Endothelial cell of umbilical vein (primary cell): ENCODE measurements around the gene KCNMA1. TPM values are rescaled to one million over a fixed set of nuclear protein-coding genes. Genes with fewer than 3 reads are reported as not detected.

Source experiments
- BruUV-seq: library from RNA; stranded (reverse); fragments of 400-500 nt; replicated peaks from 2 replicates; lab custom pipeline; 2021; lab: Mats Ljungman, UMichigan
- CTCF ChIA-PET: fragments of 300-600, 350-600 bp; sonication (Branson Sonifier 250); formaldehyde crosslinking; loops from one replicate; lab custom pipeline; 2021; ENCODE audit warnings: antibody characterized with exemption, inconsistent platforms; lab: Charles Lee
- POLR2A ChIA-PET: fragments of 300-600, 350-600 bp; sonication (Branson Sonifier 250); formaldehyde crosslinking; loops from one replicate; lab custom pipeline; 2021; ENCODE audit warnings: antibody characterized with exemption, inconsistent platforms; lab: Charles Lee
- DNase-seq: peaks from one replicate; pipeline ENCODE4 v3.0.0-alpha.2; 2011; ENCODE audit warnings: low read depth, low spot score
- FAIRE-seq: peaks from 2 replicates; lab custom pipeline; 2011; peaks lifted over from hg19 to GRCh38; lab: Jason Lieb, UNC
- H2AFZ ChIP-seq: 2 replicates; pipeline ENCODE4 v1.6.0; 2012; ENCODE audit warnings: low read depth, low read length, control low read depth, inconsistent platforms
- H3K27ac ChIP-seq: 2 replicates; pipeline ENCODE4 v1.5.1; 2011; ENCODE audit warnings: low read depth, mild to moderate bottlenecking, control low read depth, low read length, moderate library complexity; ENCODE audit not compliant: insufficient read depth
- H3K27me3 ChIP-seq, 2 experiments: 2 replicates each; pipeline versions ENCODE4 v1.6.0 to v1.6.1; 2011; ENCODE audit warnings: low read length in 2 of 2, mixed read lengths in 1 of 2; ENCODE audit not compliant: control insufficient read depth in 2 of 2, insufficient read depth in 2 of 2
- H3K36me3 ChIP-seq, 2 experiments: 2 replicates in 1 of 2; 3 replicates in 1 of 2; pipeline ENCODE4 v1.5.1; 2011; ENCODE audit warnings: low read length in 2 of 2, mild to moderate bottlenecking in 1 of 2, moderate library complexity in 1 of 2; ENCODE audit not compliant: control insufficient read depth in 2 of 2, insufficient read depth in 2 of 2; ENCODE audit errors: extremely low read depth in 1 of 2
- H3K4me1 ChIP-seq: 3 replicates; pipeline ENCODE4 v1.5.1; 2011; ENCODE audit warnings: mild to moderate bottlenecking, low read length; ENCODE audit not compliant: control insufficient read depth, insufficient read depth; ENCODE audit errors: extremely low read depth
- H3K4me2 ChIP-seq: 2 replicates; pipeline ENCODE4 v1.6.1; 2011; ENCODE audit warnings: low read length, control low read depth, mixed read lengths; ENCODE audit not compliant: insufficient read depth
- H3K4me3 ChIP-seq, 3 experiments: fragments of 200-600 bp in 1 of 3; sonication (generic), shearing (Covaris generic) in 1 of 3; replicated peaks in 1 of 3; 2 replicates each; pipeline ENCODE4 v1.5.1; 2011 to 2016; ENCODE audit warnings: control low read depth in 3 of 3, low read length in 3 of 3, mild to moderate bottlenecking in 2 of 3, inconsistent platforms in 1 of 3, low read depth in 1 of 3, moderate library complexity in 1 of 3; ENCODE audit not compliant: insufficient read depth in 1 of 3
- H3K79me2 ChIP-seq: 2 replicates; pipeline ENCODE4 v1.6.0; 2012; ENCODE audit warnings: low read length, inconsistent platforms; ENCODE audit not compliant: control insufficient read depth, insufficient read depth
- H3K9ac ChIP-seq: replicated peaks from 2 replicates; pipeline ENCODE3; 2011; ENCODE audit warnings: low read length, control low read depth; ENCODE audit not compliant: insufficient read depth; ENCODE audit errors: extremely low read depth
- H3K9me1 ChIP-seq: replicated peaks from 3 replicates; pipeline ENCODE4 v1.6.0; 2011; ENCODE audit warnings: mild to moderate bottlenecking, low read length; ENCODE audit not compliant: control insufficient read depth, insufficient read depth; ENCODE audit errors: extremely low read depth
- H3K9me3 ChIP-seq: replicated peaks from 2 replicates; pipeline ENCODE4 v1.5.1; 2012; ENCODE audit warnings: low read length, inconsistent platforms; ENCODE audit not compliant: control insufficient read depth, insufficient read depth
- H4K20me1 ChIP-seq: replicated peaks from 2 replicates; pipeline ENCODE3; 2011; ENCODE audit warnings: mild to moderate bottlenecking, low read length; ENCODE audit not compliant: control insufficient read depth, insufficient read depth; ENCODE audit errors: extremely low read depth
- EZH2 ChIP-seq: IDR thresholded peaks from 2 replicates; pipeline ENCODE4 v1.6.1; 2012; ENCODE audit warnings: borderline replicate concordance, low read depth, mild to moderate bottlenecking, moderate library complexity, low read length, inconsistent platforms; ENCODE audit not compliant: severe bottlenecking
- FOS ChIP-seq: IDR thresholded peaks from 2 replicates; pipeline ENCODE4 v1.6.1; 2011; ENCODE audit warnings: mild to moderate bottlenecking, low read length, moderate library complexity, borderline replicate concordance; ENCODE audit not compliant: insufficient read depth
- GATA2 ChIP-seq: IDR thresholded peaks from 2 replicates; pipeline ENCODE4 v1.7.0; 2011; ENCODE audit warnings: low read depth, mild to moderate bottlenecking, moderate library complexity, mixed read lengths, low read length; ENCODE audit not compliant: insufficient read length, insufficient read depth
- JUN ChIP-seq: IDR thresholded peaks from 2 replicates; pipeline ENCODE4 v1.6.1; 2011; ENCODE audit warnings: borderline replicate concordance, low read depth; ENCODE audit not compliant: insufficient read length, insufficient read depth
- MYC ChIP-seq: IDR thresholded peaks from one replicate; pipeline ENCODE4 v1.6.1; 2011; ENCODE audit warnings: mild to moderate bottlenecking, low read depth, low read length
- POLR2A ChIP-seq: IDR thresholded peaks from 2 replicates; pipeline ENCODE4 v1.6.1; 2012; ENCODE audit warnings: low read depth, mild to moderate bottlenecking, control low read depth, low read length
- POLR2AphosphoS5 ChIP-seq: IDR thresholded peaks from 2 replicates; pipeline ENCODE4 v1.6.1; 2012; ENCODE audit warnings: low read depth, mild to moderate bottlenecking, control low read depth, low read length, moderate library complexity; ENCODE audit not compliant: insufficient read depth
- dilution Hi-C: fragments of 300-500 bp; cut with MboI; formaldehyde crosslinking; loops from one replicate; pipeline ENCODE4 v1.15.0; 2019; ENCODE audit warnings: low sequenced_read_pairs; ENCODE audit not compliant: extremely low pct_ligation_motif_present
- intact Hi-C: fragments of 100-400 bp; cut with micrococcal nuclease; formaldehyde crosslinking; loops from one replicate; pipeline ENCODE4 v1.10.0; 2022
- polyA plus RNA-seq, 4 experiments: library from polyadenylated mRNA; depleted of rRNA in 3 of 4; stranded (reverse) in 3 of 4; unstranded in 1 of 4; fragments of >200 nt; gene quantifications; 2 replicates each; pipeline versions ENCODE4 v1.2.1 to v1.2.3, GENCODE V29; 2011 to 2012; ENCODE audit warnings: missing spikeins in 1 of 4
- total RNA-seq: library from RNA; stranded (reverse); gene quantifications from 2 replicates; pipeline ENCODE4 v1.2.3, GENCODE V29; 2021
- TF ChIP-seq, protein P1 (sequence below): IDR thresholded peaks from 2 replicates; pipeline ENCODE4 v1.6.1; 2011; ENCODE audit not compliant: insufficient read depth, insufficient read length
- TF ChIP-seq, protein P2 (sequence below), 2 donors: IDR thresholded peaks; 1 replicate in 1 of 2; 2 replicates in 1 of 2; pipeline ENCODE4 v1.5.1; 2011; ENCODE audit warnings: low read length in 2 of 2, mild to moderate bottlenecking in 2 of 2, moderate library complexity in 2 of 2, control low read depth in 1 of 2, inconsistent platforms in 1 of 2, low read depth in 1 of 2; ENCODE audit not compliant: insufficient read depth in 1 of 2; ENCODE audit errors: extremely low read depth in 1 of 2

Gene KCNMA1
- total and polyA plus RNA-seq, 2 donors (not counting 3 experiments of a cell fraction or from before 2014, with no cell fraction given) = 0.10 to 0.82 TPM

DNA sequence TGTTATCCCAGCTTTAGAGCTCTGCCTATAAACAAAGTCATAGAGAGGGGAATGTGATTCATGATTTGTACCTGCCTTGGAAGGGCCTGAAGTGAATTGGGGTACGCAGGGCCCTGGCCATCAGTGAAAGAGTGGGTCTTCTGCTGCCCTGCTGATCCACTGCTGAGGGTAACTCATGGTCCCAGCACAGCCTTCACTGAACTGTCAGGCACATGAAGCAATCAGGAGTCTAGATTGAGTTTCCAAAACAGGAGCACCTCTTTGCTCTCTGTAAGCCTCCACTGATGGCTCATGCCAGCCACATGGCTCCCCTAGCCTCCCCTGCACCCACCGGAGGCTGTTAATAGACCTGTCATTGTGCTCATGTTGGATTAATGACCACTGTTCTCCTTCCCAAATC lies 217.6 kb downstream of the KCNMA1 start:
- no peak for FAIRE-seq
- CTCF ChIA-PET = no interaction called here
- TF ChIP-seq JUN (no peak), GATA2 (no peak), POLR2A (no peak)

DNA sequence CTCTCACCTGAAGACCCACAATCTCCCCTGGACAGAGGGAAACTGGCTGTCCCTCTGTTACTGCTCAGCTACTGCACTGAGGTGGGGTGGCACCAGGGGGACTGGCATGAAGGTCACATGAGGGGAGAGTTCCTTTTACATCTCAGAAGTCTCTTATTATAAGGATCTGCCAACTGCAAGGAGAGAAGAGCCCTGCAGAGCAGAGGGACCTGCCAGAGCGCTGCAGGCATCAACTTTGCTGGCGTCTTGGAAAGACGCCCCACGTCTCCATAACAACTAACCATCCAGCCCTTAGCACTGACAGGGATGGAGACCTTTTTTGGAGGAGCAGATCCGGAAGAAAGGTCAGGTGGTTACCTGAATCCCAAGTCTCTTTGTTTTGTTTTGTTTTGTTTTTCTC lies 218.6 kb downstream of the KCNMA1 start:
- no TSS peak for BruUV-seq

More for the DNA sequence above, 217.6 kb downstream of the KCNMA1 start:
- no peak overlapping the region for H3K27ac ChIP-seq
- H3K4me1 ChIP-seq = no peaks in the 10 kb centered on the region
- H3K27me3 ChIP-seq = peaks cover 4 to 5% of the 10 kb centered on the region in 2 experiments
- no peaks in the 10 kb centered on the region for H3K9me3 ChIP-seq
- POLR2A ChIA-PET = no interaction called here
- intact Hi-C loops (no loop called here), dilution Hi-C loops (no loop called here)
- H3K4me2 ChIP-seq = no peak overlapping the region
- H2AFZ ChIP-seq = no peak overlapping the region
- DNase-seq = no peak
- H3K36me3 ChIP-seq = no peaks in the 10 kb centered on the region
- no peak overlapping the region for H3K4me3 ChIP-seq
- H4K20me1 ChIP-seq = no peaks in the 10 kb centered on the region
- H3K9ac ChIP-seq = no peak overlapping the region
- BruUV-seq = no TSS peak
- H3K79me2 ChIP-seq = no peaks in the 10 kb centered on the region
- no peaks in the 10 kb centered on the region for H3K9me1 ChIP-seq

More for the DNA sequence above, 218.6 kb downstream of the KCNMA1 start:
- TF ChIP-seq JUN (no peak), MYC (no peak), POLR2AphosphoS5 (no peak), POLR2A (no peak), GATA2 (no peak), EZH2 (no peak), FOS (no peak)
- TF ChIP-seq, protein P1, sequence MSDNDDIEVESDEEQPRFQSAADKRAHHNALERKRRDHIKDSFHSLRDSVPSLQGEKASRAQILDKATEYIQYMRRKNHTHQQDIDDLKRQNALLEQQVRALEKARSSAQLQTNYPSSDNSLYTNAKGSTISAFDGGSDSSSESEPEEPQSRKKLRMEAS = no peak
- TF ChIP-seq, protein P2, sequence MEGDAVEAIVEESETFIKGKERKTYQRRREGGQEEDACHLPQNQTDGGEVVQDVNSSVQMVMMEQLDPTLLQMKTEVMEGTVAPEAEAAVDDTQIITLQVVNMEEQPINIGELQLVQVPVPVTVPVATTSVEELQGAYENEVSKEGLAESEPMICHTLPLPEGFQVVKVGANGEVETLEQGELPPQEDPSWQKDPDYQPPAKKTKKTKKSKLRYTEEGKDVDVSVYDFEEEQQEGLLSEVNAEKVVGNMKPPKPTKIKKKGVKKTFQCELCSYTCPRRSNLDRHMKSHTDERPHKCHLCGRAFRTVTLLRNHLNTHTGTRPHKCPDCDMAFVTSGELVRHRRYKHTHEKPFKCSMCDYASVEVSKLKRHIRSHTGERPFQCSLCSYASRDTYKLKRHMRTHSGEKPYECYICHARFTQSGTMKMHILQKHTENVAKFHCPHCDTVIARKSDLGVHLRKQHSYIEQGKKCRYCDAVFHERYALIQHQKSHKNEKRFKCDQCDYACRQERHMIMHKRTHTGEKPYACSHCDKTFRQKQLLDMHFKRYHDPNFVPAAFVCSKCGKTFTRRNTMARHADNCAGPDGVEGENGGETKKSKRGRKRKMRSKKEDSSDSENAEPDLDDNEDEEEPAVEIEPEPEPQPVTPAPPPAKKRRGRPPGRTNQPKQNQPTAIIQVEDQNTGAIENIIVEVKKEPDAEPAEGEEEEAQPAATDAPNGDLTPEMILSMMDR (IDR thresholded peaks at IDR 0.05; ENCODE audit: extremely low read depth in 1 of 2, insufficient read depth in 1 of 2, low read depth in 1 of 2, low read length in 2 of 2) = no peak
- Histone ChIP-seq H3K9me3 (no peaks in the 10 kb centered on the region), H3K27me3 (peaks cover 4 to 5% of the 10 kb centered on the region in 2 experiments), H2AFZ (no peak overlapping the region), H3K4me1 (no peaks in the 10 kb centered on the region), H3K27ac (no peak overlapping the region), H3K9me1 (no peaks in the 10 kb centered on the region), H3K9ac (no peak overlapping the region), H3K36me3 (no peaks in the 10 kb centered on the region), H3K4me2 (no peak overlapping the region), H4K20me1 (no peaks in the 10 kb centered on the region), H3K4me3 (no peak overlapping the region), H3K79me2 (no peaks in the 10 kb centered on the region)
- FAIRE-seq = no peak
- dilution Hi-C loops = no loop called here
- no peak for DNase-seq
- ChIA-PET POLR2A (no interaction called here), CTCF (no interaction called here)
- intact Hi-C loops = no loop called here
